Erythroblast (primary cell): ENCODE results near the gene TMEM179.

Experiments used
- DNase-seq, 2 experiments: peaks; one replicate each; lab custom pipeline; 2025; lab: John Stamatoyannopoulos, UW
- GATA1 ChIP-seq: IDR thresholded peaks from 2 replicates; pipeline ENCODE4 v1.6.1; 2011; ENCODE audit warnings: low read depth, mild to moderate bottlenecking, control low read depth, low read length, moderate library complexity
- POLR2A ChIP-seq: IDR thresholded peaks from 2 replicates; pipeline ENCODE4 v1.6.1; 2011; ENCODE audit warnings: mild to moderate bottlenecking, low read length

TMEM179 gene

GRCh38 chr14:104591506-104592291, 12.9 kb downstream of the TMEM179 start:
- no peak for DNase-seq
- no peak for TF ChIP-seq POLR2A
- TF ChIP-seq GATA1, result no peak

GRCh38 chr14:104591031-104591430, 13.5 kb downstream of the TMEM179 start:
- TF ChIP-seq POLR2A (no peak), GATA1 (no peak)
- no peak for DNase-seq

- no peak for TF ChIP-seq GATA1
- no peak for TF ChIP-seq POLR2A
- DNase-seq, result no peak
Observed at GRCh38 chr14:104590240-104590965, 14.2 kb downstream of the TMEM179 start.

- no peak for DNase-seq
- TF ChIP-seq GATA1 (no peak), POLR2A (no peak)
Observed at GRCh38 chr14:104589338-104590195, 15.0 kb downstream of the TMEM179 start.

DNA sequence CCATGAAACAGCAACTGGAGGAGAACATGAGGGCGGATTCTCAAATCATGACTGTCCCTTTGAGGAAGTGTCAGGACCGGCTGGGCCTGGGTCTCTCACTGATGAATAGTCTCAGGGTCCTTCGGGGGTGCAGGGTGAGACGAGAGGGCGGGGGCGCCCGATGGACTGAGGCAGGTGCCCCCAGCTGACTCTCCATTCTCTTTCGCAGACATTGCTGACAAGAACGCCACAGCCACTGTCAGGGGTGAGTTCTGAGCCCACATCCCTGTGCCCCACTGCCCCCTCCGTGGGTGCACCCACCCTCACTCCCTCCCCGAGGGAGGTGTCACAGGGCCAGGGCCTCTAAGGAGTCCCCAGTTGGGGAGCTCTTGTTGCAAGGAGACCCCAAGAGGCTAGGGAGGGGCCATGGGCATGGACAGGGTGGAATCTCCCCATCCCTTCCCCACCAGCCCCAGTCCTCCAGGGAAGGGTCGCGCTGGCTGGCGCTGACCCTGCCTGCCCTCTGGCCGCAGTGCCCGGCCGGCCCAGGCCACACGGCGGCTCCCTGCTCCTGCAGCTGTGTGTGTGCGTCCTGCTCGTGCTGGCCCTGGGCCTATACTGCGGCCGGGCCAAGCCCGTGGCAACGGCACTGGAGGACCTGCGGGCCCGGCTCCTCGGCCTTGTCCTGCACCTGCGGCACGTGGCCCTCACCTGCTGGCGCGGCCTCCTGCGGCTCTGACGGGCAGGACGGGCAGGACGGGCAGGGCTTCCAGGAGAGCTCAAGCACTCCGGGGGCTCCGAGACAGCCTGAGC, 16.3 kb downstream of the TMEM179 start:
- DNase-seq, result no peak

DNA sequence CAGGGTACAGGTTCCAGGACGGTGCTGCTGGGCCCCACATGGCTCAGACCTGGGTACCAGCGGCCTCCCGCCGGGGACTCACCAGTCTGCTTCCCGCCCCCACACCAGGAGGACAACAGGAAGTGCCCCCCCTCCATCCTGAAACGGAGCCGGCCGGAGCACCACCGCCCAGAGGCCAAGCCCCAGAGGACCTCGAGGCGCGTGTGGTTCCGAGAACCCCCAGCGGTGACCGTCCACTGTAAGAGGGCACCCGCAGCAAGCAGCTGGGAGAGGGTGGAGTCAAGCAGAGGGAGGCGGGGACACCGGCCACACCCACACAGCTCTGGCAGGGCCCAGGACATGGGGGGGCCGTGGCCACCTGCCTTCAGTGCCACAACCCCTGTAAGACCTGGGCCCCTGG, 16.9 kb downstream of the TMEM179 start:
- no peak for TF ChIP-seq POLR2A
- no peak for TF ChIP-seq GATA1
- no peak for DNase-seq

More for the DNA sequence above, 16.3 kb downstream of the TMEM179 start:
- TF ChIP-seq GATA1 (no peak), POLR2A (no peak)

GRCh38 chr14:104586832-104587620, 17.5 kb downstream of the TMEM179 start:
- TF ChIP-seq POLR2A, result no peak
- TF ChIP-seq GATA1, result no peak
- no peak for DNase-seq

DNA sequence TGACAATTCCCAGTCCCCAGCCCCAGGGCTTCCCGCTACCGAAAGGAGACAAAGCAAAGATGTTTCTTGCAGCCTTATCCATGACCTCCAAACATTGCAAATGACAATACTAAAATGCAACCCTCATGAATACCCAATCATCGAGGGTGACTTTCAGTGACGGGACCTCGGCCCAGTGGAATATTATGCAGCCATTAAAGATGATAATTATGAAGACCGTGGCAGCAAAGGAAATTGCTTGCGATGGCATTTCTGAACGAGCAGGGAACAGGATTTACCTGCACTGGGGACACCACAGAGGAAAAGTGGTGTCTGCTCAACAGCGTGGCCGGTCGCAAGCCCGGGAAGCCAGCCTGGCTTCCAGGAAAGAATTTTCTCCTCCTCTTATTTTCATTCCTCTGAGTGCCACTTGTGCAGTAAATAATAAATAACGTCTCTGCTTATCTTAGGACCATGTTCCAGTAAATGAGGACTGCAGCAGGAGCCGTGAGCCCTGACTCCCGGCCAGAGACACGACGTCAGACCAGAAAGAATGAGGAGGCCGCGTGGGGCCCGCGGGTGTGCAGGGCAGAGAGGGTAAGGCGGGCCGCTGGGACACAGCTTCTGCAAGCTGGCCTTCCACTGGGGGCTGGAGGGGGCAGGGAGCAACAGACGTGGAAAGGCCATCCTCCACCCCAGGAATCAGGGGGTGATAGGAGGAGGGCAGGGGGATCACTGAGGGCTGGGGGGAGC, 18.4 kb downstream of the TMEM179 start:
- TF ChIP-seq POLR2A, result no peak
- TF ChIP-seq GATA1, result no peak

DNA sequence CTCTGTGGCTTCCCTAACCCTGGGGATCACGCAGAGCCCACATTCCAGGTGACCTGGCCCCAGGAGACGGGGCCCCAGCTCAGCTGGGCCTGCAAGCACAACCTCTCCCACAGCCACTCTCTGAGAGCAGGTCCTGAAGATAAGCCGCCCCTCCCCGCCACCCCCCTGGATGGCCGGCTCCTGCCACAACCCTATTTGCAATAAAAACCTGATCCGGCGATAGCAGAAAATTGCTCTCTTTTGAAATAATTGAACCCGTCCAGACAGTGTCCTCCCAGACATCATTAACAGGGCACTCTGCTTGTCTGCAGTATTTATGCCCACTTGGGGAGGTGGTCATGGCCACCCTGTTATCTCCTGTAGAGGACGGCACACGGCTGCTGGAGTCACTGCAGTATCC, 20.0 kb downstream of the TMEM179 start:
- TF ChIP-seq POLR2A (no peak), GATA1 (no peak)
- DNase-seq, result no peak

More for the DNA sequence above, 18.4 kb downstream of the TMEM179 start:
- no peak for DNase-seq

DNA sequence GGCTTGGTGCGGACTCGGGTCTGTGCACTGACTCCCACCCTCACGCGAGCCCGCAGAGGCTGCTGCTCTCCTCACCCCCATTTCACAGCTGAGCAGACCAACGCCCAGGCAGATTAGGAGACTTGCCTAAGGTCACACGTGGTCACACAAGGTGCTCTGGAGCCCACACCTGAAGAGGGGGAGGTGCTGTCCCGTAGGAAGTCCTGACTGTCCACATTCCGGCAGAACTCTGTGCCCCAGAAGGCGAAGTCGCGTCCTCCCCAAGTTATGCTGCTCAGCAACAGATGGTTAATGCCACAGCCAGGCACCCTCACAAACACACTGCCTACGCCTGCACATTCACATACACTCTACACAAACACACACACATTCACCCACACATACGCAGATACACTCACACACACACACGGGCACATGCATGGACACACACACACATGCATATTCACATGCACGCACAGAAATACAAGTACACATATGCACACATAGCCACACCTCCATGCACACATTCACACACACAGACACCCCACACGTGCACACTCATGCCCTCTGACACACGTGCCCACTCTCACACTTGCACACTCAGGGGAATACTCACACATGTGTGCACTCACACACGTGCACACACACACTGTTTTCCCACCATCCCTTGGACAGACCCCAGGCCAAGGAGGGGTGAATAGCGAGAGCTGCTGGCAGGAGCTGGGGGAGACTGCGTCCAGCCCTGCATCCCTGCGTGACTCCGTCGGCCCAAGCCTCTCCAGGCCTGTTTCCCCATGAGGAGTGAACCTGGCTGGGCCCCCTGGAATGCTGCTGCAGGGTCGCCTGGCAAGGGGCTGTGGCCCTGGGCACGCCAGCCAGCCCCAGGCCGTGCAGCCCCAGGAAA, 20.9 kb downstream of the TMEM179 start:
- no peak for TF ChIP-seq POLR2A
- TF ChIP-seq GATA1, result no peak
- DNase-seq, result no peak

- TF ChIP-seq GATA1, result no peak
- no peak for TF ChIP-seq POLR2A
- peak; percentile 8 to 35 for DNase-seq
Observed at GRCh38 chr14:104582662-104583061, 21.9 kb downstream of the TMEM179 start.
